SK-N-MC (cell line): ENCODE measurements around the gene ATP5MK.

Source experiments
- EZH2 ChIP-seq: fragments of 200-600 bp; sonication (generic); IDR thresholded peaks from one replicate; pipeline ENCODE4 v1.6.1; 2017; ENCODE audit warnings: antibody characterized with exemption
- POLR2AphosphoS5 ChIP-seq: IDR thresholded peaks from 2 replicates; pipeline ENCODE4 v1.6.1; 2012; ENCODE audit warnings: mild to moderate bottlenecking, low read depth, low read length, borderline replicate concordance

DNA sequence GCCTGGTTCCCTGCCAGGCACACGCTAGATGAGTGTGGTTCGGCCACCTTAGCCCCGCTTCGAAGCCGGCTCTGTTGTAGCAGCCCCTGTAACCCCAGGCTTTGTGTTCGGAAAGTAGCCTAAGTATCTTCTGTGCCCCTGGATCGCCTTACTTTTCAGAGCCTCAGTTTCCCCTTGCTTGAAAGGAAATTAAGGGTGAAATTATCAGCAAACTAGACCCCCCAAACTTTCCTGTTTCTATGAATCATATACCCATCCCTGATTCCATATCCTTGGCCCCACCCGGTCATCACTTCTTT lies 463 bp upstream of the ATP5MK start:
- no peak for TF ChIP-seq EZH2
- no peak for TF ChIP-seq POLR2AphosphoS5
